Stimulated activated CD8-positive, alpha-beta memory T cell treated with anti-CD3 and anti-CD28 coated beads, Interleukin-15, amount 100 ng/mL, for 4 hours (primary cell): ENCODE measurements around the gene UBE2Q1.
A peak's percentile ranks its signal among the peaks of the same experiment; 100 is the strongest.

Experiments used
- DNase-seq, 2 donors: peaks; one replicate each; pipeline ENCODE4 v3.0.0-alpha.2; 2020; ENCODE audit warnings: low read depth in 2 of 2

Gene UBE2Q1

GRCh38 chr1:154577346-154578057, 19.0 kb upstream of the UBE2Q1 start:
- DNase-seq, result no peak

GRCh38 chr1:154575951-154576566, 17.6 kb upstream of the UBE2Q1 start:
- DNase-seq, result no peak

- no peak for DNase-seq
These were observed 16.9 kb upstream of the UBE2Q1 start for GRCh38 chr1:154575147-154575927.

GRCh38 chr1:154574716-154575115, 16.3 kb upstream of the UBE2Q1 start:
- DNase-seq, result no peak

GRCh38 chr1:154573168-154573510, 14.7 kb upstream of the UBE2Q1 start:
- DNase-seq, result no peak

GRCh38 chr1:154572468-154573167, 14.2 kb upstream of the UBE2Q1 start:
- no peak for DNase-seq

GRCh38 chr1:154571964-154572288, 13.5 kb upstream of the UBE2Q1 start:
- no peak for DNase-seq

GRCh38 chr1:154571244-154571963, 12.9 kb upstream of the UBE2Q1 start:
- no peak for DNase-seq

GRCh38 chr1:154568157-154568815, 9.8 kb upstream of the UBE2Q1 start:
- DNase-seq, result no peak

GRCh38 chr1:154567386-154568156, 9.1 kb upstream of the UBE2Q1 start, which contains the start of gene CHRNB2:
Gene CHRNB2 (plus strand): TSS chr1:154567778. CDS start chr1:154568045, 267 bp downstream.
- peak in 1 of 2 donors; percentile 44 for DNase-seq

GRCh38 chr1:154565876-154566275, 7.4 kb upstream of the UBE2Q1 start:
- no peak for DNase-seq

GRCh38 chr1:154559466-154560044, 1.1 kb upstream of the UBE2Q1 start:
- peak; percentile 55 to 69 for DNase-seq

- peak; percentile 99 for DNase-seq
These were observed 431 bp upstream of the UBE2Q1 start for GRCh38 chr1:154558720-154559465.

- DNase-seq, result no peak
These were observed 1.1 kb downstream of the UBE2Q1 start for GRCh38 chr1:154557248-154557938.

- no peak for DNase-seq
These were observed 2.0 kb downstream of the UBE2Q1 start for GRCh38 chr1:154556422-154556821.

GRCh38 chr1:154553056-154554030, 5.1 kb downstream of the UBE2Q1 start:
- no peak for DNase-seq

- DNase-seq, result no peak
These were observed 6.4 kb downstream of the UBE2Q1 start for GRCh38 chr1:154552036-154552435.
